SK-N-SH (cell line): Measurements from ENCODE around the gene ROBO1.

Experiments
- CHD2 ChIP-seq: fragments of 150-350 bp; IDR thresholded peaks from 2 replicates; pipeline ENCODE4 v1.6.1; 2018; ENCODE audit warnings: low read length; ENCODE audit not compliant: partially characterized antibody
- CTCF ChIP-seq: fragments of 200-600 bp; sonication (generic); IDR thresholded peaks from 2 replicates; pipeline ENCODE4 v1.6.1; 2017; ENCODE audit warnings: antibody characterized with exemption, mild to moderate bottlenecking, moderate library complexity
- EP300 ChIP-seq, 2 experiments: IDR thresholded peaks; 2 replicates each; pipeline versions ENCODE4 v1.4.0 to v1.6.1; 2012; ENCODE audit warnings: borderline replicate concordance in 1 of 2, low read depth in 1 of 2, low read length in 1 of 2
- RAD21 ChIP-seq: IDR thresholded peaks from 2 replicates; pipeline ENCODE4 v1.6.1; 2012; ENCODE audit warnings: mild to moderate bottlenecking, low read length

GRCh38 chr3:78917536-78917935 is 850.3 kb downstream of the ROBO1 start:
- no peak for TF ChIP-seq CTCF
- no peak for TF ChIP-seq EP300 (IDR thresholded peaks at IDR 0.05; ENCODE audit: borderline replicate concordance in 1 of 2, low read depth in 1 of 2, low read length in 1 of 2)
- TF ChIP-seq RAD21 = no peak
- TF ChIP-seq CHD2 = no peak
